T47D (cell line): ENCODE results near the gene ZNF319.

Source experiments
- DNase-seq, 2 experiments: peaks; one replicate each; pipeline versions ENCODE4 v3.0.0 to v3.0.0-alpha.2; 2011 to 2012; ENCODE audit warnings: low read depth in 1 of 2, low spot score in 1 of 2
- JUND ChIP-seq: IDR thresholded peaks from 2 replicates; pipeline ENCODE4 v1.6.1; 2012; ENCODE audit warnings: low read depth
- in situ Hi-C: cut with HindIII; loops from 2 replicates; pipeline ENCODE4 v1.10.0; 2016; ENCODE audit warnings: low sequenced_read_pairs, low pct_unique_long_range_greater_than_20kb

The ZNF319 gene

GRCh38 chr16:57956924-57957672, 43.4 kb downstream of the ZNF319 start:
- TF ChIP-seq JUND = no peak
- no peak for DNase-seq
- in situ Hi-C loops = no loop called here

GRCh38 chr16:57956270-57956808, 44.1 kb downstream of the ZNF319 start:
- DNase-seq = no peak
- no peak for TF ChIP-seq JUND
- in situ Hi-C loops = no loop called here

- TF ChIP-seq JUND = no peak
- peak; percentile 54 to 63 for DNase-seq
- in situ Hi-C loops = no loop called here
These were observed 44.8 kb downstream of the ZNF319 start for GRCh38 chr16:57955572-57956188.

- no peak for DNase-seq
- TF ChIP-seq JUND = no peak
- in situ Hi-C loops = no loop called here
These were observed 46.6 kb downstream of the ZNF319 start for GRCh38 chr16:57953857-57954256.

- DNase-seq = no peak
- TF ChIP-seq JUND = no peak
- in situ Hi-C loops = no loop called here
These were observed 47.6 kb downstream of the ZNF319 start for GRCh38 chr16:57952909-57953308.

- DNase-seq = no peak
- in situ Hi-C loops = no loop called here
- no peak for TF ChIP-seq JUND
These were observed 49.1 kb downstream of the ZNF319 start for GRCh38 chr16:57951204-57951960.

GRCh38 chr16:57950382-57950781, 50.1 kb downstream of the ZNF319 start:
- TF ChIP-seq JUND = no peak
- DNase-seq = no peak
- in situ Hi-C loops = no loop called here

- no peak for TF ChIP-seq JUND
- no peak for DNase-seq
- in situ Hi-C loops = no loop called here
These were observed 50.8 kb downstream of the ZNF319 start for GRCh38 chr16:57949595-57950238.

- in situ Hi-C loops = no loop called here
- TF ChIP-seq JUND = no peak
- no peak for DNase-seq
These were observed 51.5 kb downstream of the ZNF319 start for GRCh38 chr16:57949013-57949412.

- DNase-seq = no peak
- TF ChIP-seq JUND = no peak
- in situ Hi-C loops = no loop called here
These were observed 52.4 kb downstream of the ZNF319 start for GRCh38 chr16:57948027-57948426.

GRCh38 chr16:57947261-57947660, 53.2 kb downstream of the ZNF319 start:
- in situ Hi-C loops = no loop called here
- no peak for DNase-seq
- no peak for TF ChIP-seq JUND

GRCh38 chr16:57946181-57946801, 54.2 kb downstream of the ZNF319 start:
- TF ChIP-seq JUND = no peak
- DNase-seq = no peak
- in situ Hi-C loops = no loop called here

- in situ Hi-C loops = no loop called here
- no peak for DNase-seq
- TF ChIP-seq JUND = no peak
These were observed 54.7 kb downstream of the ZNF319 start for GRCh38 chr16:57945740-57946138.
